H1 (cell line): ENCODE data around the gene PRKD1. TPM values are rescaled to one million over a fixed set of nuclear protein-coding genes. Genes with fewer than 3 reads are reported as not detected.

Source experiments
- BRCA1 ChIP-seq: IDR thresholded peaks from 2 replicates; pipeline ENCODE4 v1.6.1; 2012; ENCODE audit warnings: low read depth, low read length, improper control_type of control experiment
- FOSL1 ChIP-seq: IDR thresholded peaks from 2 replicates; pipeline ENCODE4 v1.6.1; 2011; ENCODE audit warnings: mild to moderate bottlenecking, low read depth, low read length, moderate library complexity; ENCODE audit not compliant: insufficient read depth
- USF2 ChIP-seq: IDR thresholded peaks from 2 replicates; pipeline ENCODE4 v1.6.1; 2011; ENCODE audit warnings: low read length, improper control_type of control experiment
- ZNF274 ChIP-seq: IDR thresholded peaks from 2 replicates; pipeline ENCODE4 v1.7.0; 2012; ENCODE audit warnings: low read length, borderline replicate concordance; ENCODE audit errors: extremely low read depth
- polyA plus RNA-seq, 7 experiments: library from polyadenylated mRNA; depleted of rRNA in 3 of 7; stranded (reverse) in 5 of 7; unstranded in 2 of 7; fragments of >200 nt in 5 of 7; fragments of 200-250 nt in 2 of 7; gene quantifications; 1 replicate in 5 of 7; 2 replicates in 1 of 7; 4 replicates in 1 of 7; pipeline versions ENCODE4 v1.2.1 to v1.2.3, GENCODE V29; 2011 to 2013; ENCODE audit warnings: missing spikeins in 2 of 7, mixed read lengths in 2 of 7
- total RNA-seq: library from RNA; stranded (reverse); fragmentation: NEBNext Ultra II Directional; extraction: Animal tissue kit (Norgen Biotek cat#: 25700); gene quantifications from 2 replicates; pipeline ENCODE4 v1.2.1, GENCODE V29; 2021

PRKD1 gene
- total and polyA plus RNA-seq, 2 of the 8 experiments (the other 6 are each of a cell fraction or from before 2014, with no cell fraction given), result 3.6 to 6.8 TPM

- TF ChIP-seq USF2 (no peak), ZNF274 (no peak), BRCA1 (no peak), FOSL1 (no peak)
- TF ChIP-seq, all 59 proteins: peak for 0
These were observed 326.0 kb downstream of the PRKD1 start (continued) for GRCh38 chr14:29601616-29602015.
